DOHH2 (cell line): Measurements from ENCODE around the gene SYT14.
"Not testable (repeated sequence)": the region's sequence is repeated elsewhere in the genome, so short reads cannot be mapped to it uniquely, and the experiment has no call there.

ENCODE experiments used
- CTCF ChIP-seq: fragments of 200-600 bp; sonication (generic); IDR thresholded peaks from one replicate; pipeline ENCODE4 v1.5.1; 2014; ENCODE audit warnings: antibody characterized with exemption, mild to moderate bottlenecking, low read depth, low read length; ENCODE audit not compliant: poor library complexity, severe bottlenecking
- EZH2phosphoT487 ChIP-seq: fragments of 200-600 bp; sonication (generic); IDR thresholded peaks from 2 replicates; pipeline ENCODE4 v1.6.1; 2017; ENCODE audit warnings: borderline replicate concordance, mild to moderate bottlenecking, antibody characterized with exemption, low read length, moderate library complexity, mixed read lengths

GRCh38 chr1:209978721-209979120, 40.7 kb downstream of the SYT14 start:
- not testable (repeated sequence) for TF ChIP-seq EZH2phosphoT487, CTCF
